Ishikawa (cell line): Measurements from ENCODE around the gene KAT2B.

ENCODE experiments used
- TF ChIP-seq, protein P1 (sequence below): IDR thresholded peaks from 2 replicates; pipeline ENCODE4 v1.6.1; 2012; ENCODE audit warnings: low read depth, mild to moderate bottlenecking
- TF ChIP-seq, protein P2 (sequence below): IDR thresholded peaks from 2 replicates; pipeline ENCODE4 v1.6.1; 2012

DNA sequence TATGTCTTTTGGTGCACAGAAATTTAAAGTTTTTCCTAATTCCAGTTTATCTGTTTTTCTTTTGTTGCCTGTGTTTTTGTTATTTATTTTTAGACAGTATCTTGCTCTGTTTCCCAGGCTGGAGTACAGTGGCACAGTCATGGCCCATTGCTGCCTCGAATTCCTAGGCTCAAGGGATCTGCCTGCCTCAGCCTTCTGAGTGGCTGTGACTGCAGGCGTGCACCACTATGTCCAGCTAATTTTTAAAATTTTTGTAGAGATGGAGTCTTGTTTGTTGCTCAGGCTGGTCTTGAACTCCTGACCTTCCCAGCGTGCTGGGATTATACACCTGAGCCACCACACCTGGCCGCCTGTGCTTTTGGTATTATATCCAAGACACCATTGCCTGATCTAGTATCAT is 22.8 kb downstream of the KAT2B start:
- TF ChIP-seq, protein P1, sequence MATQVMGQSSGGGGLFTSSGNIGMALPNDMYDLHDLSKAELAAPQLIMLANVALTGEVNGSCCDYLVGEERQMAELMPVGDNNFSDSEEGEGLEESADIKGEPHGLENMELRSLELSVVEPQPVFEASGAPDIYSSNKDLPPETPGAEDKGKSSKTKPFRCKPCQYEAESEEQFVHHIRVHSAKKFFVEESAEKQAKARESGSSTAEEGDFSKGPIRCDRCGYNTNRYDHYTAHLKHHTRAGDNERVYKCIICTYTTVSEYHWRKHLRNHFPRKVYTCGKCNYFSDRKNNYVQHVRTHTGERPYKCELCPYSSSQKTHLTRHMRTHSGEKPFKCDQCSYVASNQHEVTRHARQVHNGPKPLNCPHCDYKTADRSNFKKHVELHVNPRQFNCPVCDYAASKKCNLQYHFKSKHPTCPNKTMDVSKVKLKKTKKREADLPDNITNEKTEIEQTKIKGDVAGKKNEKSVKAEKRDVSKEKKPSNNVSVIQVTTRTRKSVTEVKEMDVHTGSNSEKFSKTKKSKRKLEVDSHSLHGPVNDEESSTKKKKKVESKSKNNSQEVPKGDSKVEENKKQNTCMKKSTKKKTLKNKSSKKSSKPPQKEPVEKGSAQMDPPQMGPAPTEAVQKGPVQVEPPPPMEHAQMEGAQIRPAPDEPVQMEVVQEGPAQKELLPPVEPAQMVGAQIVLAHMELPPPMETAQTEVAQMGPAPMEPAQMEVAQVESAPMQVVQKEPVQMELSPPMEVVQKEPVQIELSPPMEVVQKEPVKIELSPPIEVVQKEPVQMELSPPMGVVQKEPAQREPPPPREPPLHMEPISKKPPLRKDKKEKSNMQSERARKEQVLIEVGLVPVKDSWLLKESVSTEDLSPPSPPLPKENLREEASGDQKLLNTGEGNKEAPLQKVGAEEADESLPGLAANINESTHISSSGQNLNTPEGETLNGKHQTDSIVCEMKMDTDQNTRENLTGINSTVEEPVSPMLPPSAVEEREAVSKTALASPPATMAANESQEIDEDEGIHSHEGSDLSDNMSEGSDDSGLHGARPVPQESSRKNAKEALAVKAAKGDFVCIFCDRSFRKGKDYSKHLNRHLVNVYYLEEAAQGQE, result no peak
- TF ChIP-seq, protein P2, sequence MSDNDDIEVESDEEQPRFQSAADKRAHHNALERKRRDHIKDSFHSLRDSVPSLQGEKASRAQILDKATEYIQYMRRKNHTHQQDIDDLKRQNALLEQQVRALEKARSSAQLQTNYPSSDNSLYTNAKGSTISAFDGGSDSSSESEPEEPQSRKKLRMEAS, result no peak
